B cell (primary cell): Measurements from ENCODE around the gene HSPB9. TPM values are rescaled to one million over a fixed set of nuclear protein-coding genes. Genes with fewer than 3 reads are reported as not detected.
A peak's percentile ranks its signal among the peaks of the same experiment; 100 is the strongest.

ENCODE experiments used
- ATAC-seq: fragments of 200-7000 bp; cut with Tn5 transposase; one replicate; pipeline ENCODE4 v1.10.0; 2021; ENCODE audit warnings: low read depth, mild to moderate bottlenecking, moderate number of reproducible peaks, moderate library complexity
- CTCF ChIA-PET: fragments of 350-600 bp; sonication (Branson Sonifier 250); formaldehyde crosslinking; loops from one replicate; lab custom pipeline; 2021; ENCODE audit warnings: antibody characterized with exemption, inconsistent platforms; lab: Charles Lee
- POLR2A ChIA-PET: fragments of 350-600 bp; sonication (Branson Sonifier 250); formaldehyde crosslinking; loops from one replicate; lab custom pipeline; 2021; ENCODE audit warnings: antibody characterized with exemption; lab: Charles Lee
- DNase-seq: peaks from one replicate; pipeline ENCODE4 v3.0.0; 2013
- H2AFZ ChIP-seq: 2 replicates; pipeline ENCODE4 v1.6.1; 2012; ENCODE audit warnings: mild to moderate bottlenecking, low read depth, low read length; ENCODE audit not compliant: insufficient read depth, poor library complexity, severe bottlenecking
- H3K27ac ChIP-seq, 2 donors: 1 replicate in 1 of 2; 2 replicates in 1 of 2; pipeline ENCODE4 v1.5.1; 2012 to 2013; ENCODE audit warnings: low read length in 2 of 2, mild to moderate bottlenecking in 2 of 2, moderate library complexity in 1 of 2
- H3K27me3 ChIP-seq, 4 experiments: fragments of 200-600 bp in 1 of 4; sonication (generic) in 1 of 4; replicated peaks in 1 of 4; 1 replicate in 2 of 4; 2 replicates in 2 of 4; pipeline versions ENCODE4 v1.6.1 to v1.7.0; 2013 to 2016; ENCODE audit warnings: low read length in 3 of 4, mild to moderate bottlenecking in 2 of 4, mixed read lengths in 1 of 4, moderate library complexity in 1 of 4; ENCODE audit not compliant: insufficient read depth in 4 of 4, control insufficient read depth in 3 of 4; ENCODE audit errors: control extremely low read depth in 1 of 4
- H3K36me3 ChIP-seq, 2 experiments: replicated peaks in 1 of 2; 1 replicate in 1 of 2; 2 replicates in 1 of 2; pipeline versions ENCODE4 v1.6.1 to v1.7.1; 2013; ENCODE audit warnings: low read length in 1 of 2; ENCODE audit not compliant: insufficient read depth in 2 of 2, control insufficient read depth in 1 of 2; ENCODE audit errors: control extremely low read depth in 1 of 2, extremely low read depth in 1 of 2
- H3K4me1 ChIP-seq, 2 donors: fragments of 200-600 bp in 1 of 2; sonication (generic) in 1 of 2; 1 replicate in 1 of 2; 2 replicates in 1 of 2; pipeline versions ENCODE4 v1.5.1 to v1.6.1; 2013 to 2017; ENCODE audit warnings: low read length in 2 of 2; ENCODE audit not compliant: control insufficient read depth in 2 of 2, insufficient read depth in 2 of 2
- H3K4me2 ChIP-seq: replicated peaks from 2 replicates; pipeline ENCODE3; 2012; ENCODE audit warnings: mild to moderate bottlenecking, low read depth, low read length; ENCODE audit not compliant: poor library complexity, severe bottlenecking
- H3K4me3 ChIP-seq, 5 experiments: fragments of 200-600 bp in 1 of 5; sonication (generic) in 1 of 5; 1 replicate in 3 of 5; 2 replicates in 2 of 5; pipeline versions ENCODE4 v1.5.1 to v1.7.0; 2011 to 2016; ENCODE audit warnings: low read length in 4 of 5, mild to moderate bottlenecking in 4 of 5, low read depth in 2 of 5, control low read depth in 1 of 5, moderate library complexity in 1 of 5; ENCODE audit not compliant: insufficient read depth in 1 of 5; ENCODE audit errors: control extremely low read depth in 1 of 5, extremely low read depth in 1 of 5
- H3K79me2 ChIP-seq: fragments of 200-600 bp; sonication (generic); one replicate; pipeline ENCODE4 v1.6.0; 2016; ENCODE audit warnings: low read length; ENCODE audit not compliant: control insufficient read depth, insufficient read depth
- H3K9ac ChIP-seq: fragments of 200-600 bp; sonication (generic); 2 replicates; pipeline ENCODE4 v1.6.1; 2017; ENCODE audit warnings: mild to moderate bottlenecking, low read length, moderate library complexity
- H3K9me3 ChIP-seq, 3 donors: one replicate each; pipeline versions ENCODE4 v1.6.1 to v1.7.1; 2013; ENCODE audit warnings: low read length in 2 of 3; ENCODE audit not compliant: control insufficient read depth in 2 of 3, insufficient read depth in 1 of 3; ENCODE audit errors: control extremely low read depth in 1 of 3
- H4K20me1 ChIP-seq: 2 replicates; pipeline ENCODE4 v1.6.0; 2012; ENCODE audit warnings: mild to moderate bottlenecking, low read length; ENCODE audit not compliant: insufficient read depth, control insufficient read depth, poor library complexity, severe bottlenecking
- H3K27ac Mint-ChIP-seq: one replicate; pipeline ENCODE4 v1.8.0; 2021; ENCODE audit warnings: mixed read lengths
- H3K27me3 Mint-ChIP-seq: one replicate; pipeline ENCODE4 v1.8.0; 2021; ENCODE audit warnings: mixed read lengths
- H3K4me1 Mint-ChIP-seq: one replicate; pipeline ENCODE4 v1.8.0; 2021; ENCODE audit warnings: mixed read lengths
- H3K4me3 Mint-ChIP-seq: one replicate; pipeline ENCODE4 v1.8.0; 2021; ENCODE audit warnings: mixed read lengths
- H3K9me3 Mint-ChIP-seq: one replicate; pipeline ENCODE4 v1.8.0; 2022; ENCODE audit warnings: mixed read lengths; ENCODE audit not compliant: insufficient read depth
- CTCF ChIP-seq: fragments of 200-600 bp; IDR thresholded peaks from one replicate; pipeline ENCODE4 v1.8.0; 2022; ENCODE audit warnings: antibody characterized with exemption, mild to moderate bottlenecking
- EZH2 ChIP-seq: IDR thresholded peaks from 2 replicates; pipeline ENCODE4 v1.6.1; 2012; ENCODE audit warnings: borderline replicate concordance, low read depth, mild to moderate bottlenecking, moderate library complexity, low read length; ENCODE audit not compliant: insufficient read depth, poor library complexity, severe bottlenecking
- WGBS: methylation state at CpG from one replicate; pipeline ENCODE4 v1.1.5; 2013; ENCODE audit warnings: missing lambda C conversion rate; ENCODE audit not compliant: insufficient coverage; 5-methylcytosine and 5-hydroxymethylcytosine counted together
- intact Hi-C: fragments of 100-400 bp; cut with micrococcal nuclease; formaldehyde crosslinking; loops from one replicate; pipeline ENCODE4 v1.10.0; 2022
- polyA plus RNA-seq: library from polyadenylated mRNA; depleted of rRNA; stranded (reverse); fragments of >200 nt; gene quantifications from 2 replicates; pipeline ENCODE4 v1.2.3, GENCODE V29; 2012
- total RNA-seq, 2 donors: library from RNA; stranded (reverse); fragments of 120-200 nt in 1 of 2; gene quantifications; 1 replicate in 1 of 2; 2 replicates in 1 of 2; pipeline versions ENCODE4 v1.2.3 to v1.2.4, GENCODE V29; 2013 to 2022

HSPB9 gene
- total and polyA plus RNA-seq, 2 donors (not counting 1 experiment from before 2014, with no cell fraction given), result 0.09 TPM; not detected in 1

DNA sequence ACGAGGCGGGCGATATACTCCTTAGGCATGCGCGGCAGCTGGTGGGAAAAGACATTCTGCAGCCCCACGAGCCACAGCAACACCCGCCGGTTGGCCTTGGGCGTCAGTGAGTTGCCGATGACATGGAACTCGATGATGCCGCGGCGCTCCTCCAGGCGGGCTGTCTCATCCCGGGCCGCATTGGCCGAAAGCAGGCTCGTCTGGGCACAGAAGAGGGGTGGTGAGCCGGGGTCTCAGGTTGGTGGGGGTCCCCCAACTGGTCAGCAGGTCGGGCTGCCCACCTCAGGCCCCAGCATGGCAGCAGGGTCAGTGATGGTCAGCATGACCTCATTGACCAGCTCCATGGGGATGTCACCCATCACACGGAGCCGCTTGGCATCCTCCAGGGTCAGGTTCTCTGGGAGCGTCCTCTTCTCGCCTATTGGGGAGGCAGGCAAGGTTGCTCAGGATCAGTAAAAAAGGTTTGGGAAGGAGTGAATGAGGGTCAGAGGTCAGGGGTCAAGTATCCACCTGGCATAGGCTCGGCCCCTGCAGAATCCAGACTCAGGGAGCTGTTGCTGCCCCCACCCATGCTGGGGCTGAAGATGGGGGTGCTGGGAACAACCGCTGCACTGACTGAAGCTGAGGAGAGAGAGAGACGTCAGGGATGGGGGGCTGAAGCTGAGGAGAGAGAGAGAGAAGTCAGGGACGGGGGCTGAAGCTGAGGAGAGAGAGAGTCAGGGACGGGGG, 5.0 kb upstream of the HSPB9 start:
- CTCF ChIA-PET, result interaction anchor here (0.9 to 7.0 kb wide), 16 partner anchors 10 to 155 kb away, joined by 3 to 104 read pairs (median 5); partner anchors contain the start of genes CNP, DNAJC7, GHDC and KCNH4
- 97% methylated on average over 30 of the region's 30 CpGs for WGBS
- ATAC-seq, result no peak
- H3K27me3 Mint-ChIP-seq, result no peaks in the 10 kb centered on the region
- Histone ChIP-seq H3K36me3 (peaks cover 0 to 30% of the 10 kb centered on the region in 2 experiments), H3K4me1 (peaks cover 33 to 52% of the 10 kb centered on the region in 2 donors), H4K20me1 (no peaks in the 10 kb centered on the region), H3K4me3 (no peak overlapping the region), H3K27me3 (no peaks in the 10 kb centered on the region), H2AFZ (no peak overlapping the region), H3K9ac (no peak overlapping the region), H3K9me3 (no peaks in the 10 kb centered on the region), H3K27ac (no peak overlapping the region), H3K4me2 (no peak overlapping the region), H3K79me2 (peaks cover 8% of the 10 kb centered on the region)
- TF ChIP-seq CTCF (no peak), EZH2 (no peak)
- no peaks in the 10 kb centered on the region for H3K9me3 Mint-ChIP-seq
- no peak overlapping the region for H3K4me3 Mint-ChIP-seq
- intact Hi-C loops, result loop anchor here (10.0 kb wide), 1 partner anchor 267 kb away; the partner anchor contains the start of gene STAT3
- POLR2A ChIA-PET, result interaction anchor here (2.4 kb wide), 1 partner anchor 92 kb away, joined by 11 read pairs; no protein-coding TSS in a partner anchor
- H3K27ac Mint-ChIP-seq, result no peak overlapping the region
- peaks cover 49% of the 10 kb centered on the region for H3K4me1 Mint-ChIP-seq
- no peak for DNase-seq

GRCh38 chr17:42118126-42118510, 4.5 kb upstream of the HSPB9 start:
- H3K27ac Mint-ChIP-seq, result peak overlapping the region; percentile 46
- WGBS, result 100% methylated on average over 2 of the region's 4 CpGs

More at GRCh38 chr17:42118126-42118510, 4.5 kb upstream of the HSPB9 start:
- Histone ChIP-seq H3K27ac (no peak overlapping the region), H3K9me3 (no peaks in the 10 kb centered on the region), H3K36me3 (peaks cover 0 to 30% of the 10 kb centered on the region in 2 experiments), H4K20me1 (no peaks in the 10 kb centered on the region), H3K79me2 (peaks cover 8% of the 10 kb centered on the region), H3K4me1 (peaks cover 27 to 46% of the 10 kb centered on the region in 2 donors), H3K27me3 (no peaks in the 10 kb centered on the region), H3K4me2 (no peak overlapping the region), H3K4me3 (no peak overlapping the region), H2AFZ (no peak overlapping the region), H3K9ac (no peak overlapping the region)
- DNase-seq (no peak), ATAC-seq (no peak)
- H3K9me3 Mint-ChIP-seq, result no peaks in the 10 kb centered on the region
- intact Hi-C loops, result loop anchor here (10.0 kb wide), 1 partner anchor 267 kb away; the partner anchor contains the start of gene STAT3
- CTCF ChIA-PET, result interaction anchor here (0.9 to 7.0 kb wide), 18 partner anchors 10 to 155 kb away, joined by 3 to 104 read pairs (median 4); partner anchors contain the start of genes CNP, DNAJC7, GHDC and KCNH4
- H3K4me1 Mint-ChIP-seq, result peaks cover 45% of the 10 kb centered on the region
- peak overlapping the region; percentile 58 for H3K4me3 Mint-ChIP-seq
- H3K27me3 Mint-ChIP-seq, result no peaks in the 10 kb centered on the region
- POLR2A ChIA-PET, result no interaction called here
- no peak for TF ChIP-seq EZH2
- no peak for TF ChIP-seq CTCF
